ENCODE data around the gene CD163L1.

- no peak for TF ChIP-seq YY1 (IDR thresholded peaks at IDR 0.05; ENCODE audit: low read depth)
- TF ChIP-seq TAF1 (IDR thresholded peaks at IDR 0.05; ENCODE audit: low read depth) = no peak
- TF ChIP-seq CREB1 (IDR thresholded peaks at IDR 0.05; ENCODE audit: low read depth) = no peak
- TF ChIP-seq, protein P1, sequence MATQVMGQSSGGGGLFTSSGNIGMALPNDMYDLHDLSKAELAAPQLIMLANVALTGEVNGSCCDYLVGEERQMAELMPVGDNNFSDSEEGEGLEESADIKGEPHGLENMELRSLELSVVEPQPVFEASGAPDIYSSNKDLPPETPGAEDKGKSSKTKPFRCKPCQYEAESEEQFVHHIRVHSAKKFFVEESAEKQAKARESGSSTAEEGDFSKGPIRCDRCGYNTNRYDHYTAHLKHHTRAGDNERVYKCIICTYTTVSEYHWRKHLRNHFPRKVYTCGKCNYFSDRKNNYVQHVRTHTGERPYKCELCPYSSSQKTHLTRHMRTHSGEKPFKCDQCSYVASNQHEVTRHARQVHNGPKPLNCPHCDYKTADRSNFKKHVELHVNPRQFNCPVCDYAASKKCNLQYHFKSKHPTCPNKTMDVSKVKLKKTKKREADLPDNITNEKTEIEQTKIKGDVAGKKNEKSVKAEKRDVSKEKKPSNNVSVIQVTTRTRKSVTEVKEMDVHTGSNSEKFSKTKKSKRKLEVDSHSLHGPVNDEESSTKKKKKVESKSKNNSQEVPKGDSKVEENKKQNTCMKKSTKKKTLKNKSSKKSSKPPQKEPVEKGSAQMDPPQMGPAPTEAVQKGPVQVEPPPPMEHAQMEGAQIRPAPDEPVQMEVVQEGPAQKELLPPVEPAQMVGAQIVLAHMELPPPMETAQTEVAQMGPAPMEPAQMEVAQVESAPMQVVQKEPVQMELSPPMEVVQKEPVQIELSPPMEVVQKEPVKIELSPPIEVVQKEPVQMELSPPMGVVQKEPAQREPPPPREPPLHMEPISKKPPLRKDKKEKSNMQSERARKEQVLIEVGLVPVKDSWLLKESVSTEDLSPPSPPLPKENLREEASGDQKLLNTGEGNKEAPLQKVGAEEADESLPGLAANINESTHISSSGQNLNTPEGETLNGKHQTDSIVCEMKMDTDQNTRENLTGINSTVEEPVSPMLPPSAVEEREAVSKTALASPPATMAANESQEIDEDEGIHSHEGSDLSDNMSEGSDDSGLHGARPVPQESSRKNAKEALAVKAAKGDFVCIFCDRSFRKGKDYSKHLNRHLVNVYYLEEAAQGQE (IDR thresholded peaks at IDR 0.05; ENCODE audit: low read depth) = no peak
These were observed 97.3 kb downstream of the CD163L1 start for GRCh38 chr12:7346551-7347225.
